Measurements from ENCODE around the gene CASQ2. TPM values are rescaled to one million over a fixed set of nuclear protein-coding genes. Genes with fewer than 3 reads are reported as not detected.

CASQ2 gene
- total and polyA plus RNA-seq, 2 donors (not counting 1 experiment from before 2014, with no cell fraction given), result not detected

- Histone ChIP-seq H3K9ac (ENCODE audit: low read length) (no peak overlapping the region), H2AFZ (ENCODE audit: insufficient read depth, low read depth, low read length, poor library complexity, severe bottlenecking) (no peak overlapping the region), H4K20me1 (ENCODE audit: control insufficient read depth, insufficient read depth, low read length, poor library complexity, severe bottlenecking) (no peaks in the 10 kb centered on the region), H3K4me1 (ENCODE audit: control insufficient read depth in 2 of 2, insufficient read depth in 2 of 2, low read length in 2 of 2) (no peaks in the 10 kb centered on the region), H3K9me3 (ENCODE audit: control extremely low read depth in 1 of 3, control insufficient read depth in 2 of 3, insufficient read depth in 1 of 3, low read length in 2 of 3) (no peaks in the 10 kb centered on the region), H3K27me3 (replicated peaks in 1 of 4; ENCODE audit: control extremely low read depth in 1 of 4, control insufficient read depth in 3 of 4, insufficient read depth in 4 of 4, low read length in 3 of 4) (peaks cover 0 to 3% (median 1%) of the 10 kb centered on the region in 4 experiments), H3K4me3 (ENCODE audit: control extremely low read depth in 1 of 5, extremely low read depth in 1 of 5, insufficient read depth in 1 of 5, low read depth in 2 of 5, low read length in 4 of 5) (no peak overlapping the region), H3K36me3 (replicated peaks in 1 of 2; ENCODE audit: control extremely low read depth in 1 of 2, control insufficient read depth in 1 of 2, extremely low read depth in 1 of 2, insufficient read depth in 2 of 2, low read length in 1 of 2) (no peaks in the 10 kb centered on the region), H3K4me2 (replicated peaks; ENCODE audit: low read depth, low read length, poor library complexity, severe bottlenecking) (no peak overlapping the region), H3K27ac (ENCODE audit: low read length in 2 of 2) (no peak overlapping the region), H3K79me2 (ENCODE audit: control insufficient read depth, insufficient read depth, low read length) (no peaks in the 10 kb centered on the region)
- H3K4me3 Mint-ChIP-seq, result no peak overlapping the region
- no peaks in the 10 kb centered on the region for H3K4me1 Mint-ChIP-seq
- intact Hi-C loops (cut with micrococcal nuclease), result no loop called here
- POLR2A ChIA-PET, result no interaction called here
- H3K27me3 Mint-ChIP-seq, result peaks cover 21% of the 10 kb centered on the region
- H3K9me3 Mint-ChIP-seq (ENCODE audit: insufficient read depth), result no peaks in the 10 kb centered on the region
- no CpG with 5 or more reads among the region's 2 CpGs for WGBS (ENCODE audit: insufficient coverage)
- no peak for TF ChIP-seq CTCF (IDR thresholded peaks at IDR 0.05)
- no peak for TF ChIP-seq EZH2 (IDR thresholded peaks at IDR 0.05; ENCODE audit: borderline replicate concordance, insufficient read depth, low read depth, low read length, poor library complexity, severe bottlenecking)
- CTCF ChIA-PET, result interaction anchor here (0.9 to 6.3 kb wide), 3 partner anchors 9 to 210 kb away, joined by 3 to 59 read pairs (median 6); no protein-coding TSS in a partner anchor
- H3K27ac Mint-ChIP-seq, result no peak overlapping the region
- ATAC-seq (ENCODE audit: low read depth), result no peak
- DNase-seq, result no peak
These were observed 41.3 kb upstream of the CASQ2 start for GRCh38 chr1:115809847-115810246.

GRCh38 chr1:115809076-115809475 lies 40.6 kb upstream of the CASQ2 start:
- ChIA-PET POLR2A (no interaction called here), CTCF (interaction anchor here (0.6 to 6.3 kb wide), 4 partner anchors 56 to 608 kb away, joined by 4 to 59 read pairs (median 4); no protein-coding TSS in a partner anchor)
- Mint-ChIP-seq H3K27ac (no peak overlapping the region), H3K4me1 (no peaks in the 10 kb centered on the region), H3K9me3 (ENCODE audit: insufficient read depth) (no peaks in the 10 kb centered on the region), H3K27me3 (peaks cover 15% of the 10 kb centered on the region), H3K4me3 (no peak overlapping the region)
- Histone ChIP-seq H3K27ac (ENCODE audit: low read length in 2 of 2) (no peak overlapping the region), H3K9me3 (ENCODE audit: control extremely low read depth in 1 of 3, control insufficient read depth in 2 of 3, insufficient read depth in 1 of 3, low read length in 2 of 3) (peaks cover 0 to 1% (median 0%) of the 10 kb centered on the region in 3 donors), H4K20me1 (ENCODE audit: control insufficient read depth, insufficient read depth, low read length, poor library complexity, severe bottlenecking) (no peaks in the 10 kb centered on the region), H3K36me3 (replicated peaks in 1 of 2; ENCODE audit: control extremely low read depth in 1 of 2, control insufficient read depth in 1 of 2, extremely low read depth in 1 of 2, insufficient read depth in 2 of 2, low read length in 1 of 2) (no peaks in the 10 kb centered on the region), H3K4me2 (replicated peaks; ENCODE audit: low read depth, low read length, poor library complexity, severe bottlenecking) (no peak overlapping the region), H3K27me3 (replicated peaks in 1 of 4; ENCODE audit: control extremely low read depth in 1 of 4, control insufficient read depth in 3 of 4, insufficient read depth in 4 of 4, low read length in 3 of 4) (peaks cover 0 to 3% (median 1%) of the 10 kb centered on the region in 4 experiments), H3K4me1 (ENCODE audit: control insufficient read depth in 2 of 2, insufficient read depth in 2 of 2, low read length in 2 of 2) (no peaks in the 10 kb centered on the region), H2AFZ (ENCODE audit: insufficient read depth, low read depth, low read length, poor library complexity, severe bottlenecking) (no peak overlapping the region), H3K4me3 (ENCODE audit: control extremely low read depth in 1 of 5, extremely low read depth in 1 of 5, insufficient read depth in 1 of 5, low read depth in 2 of 5, low read length in 4 of 5) (no peak overlapping the region), H3K9ac (ENCODE audit: low read length) (no peak overlapping the region), H3K79me2 (ENCODE audit: control insufficient read depth, insufficient read depth, low read length) (no peaks in the 10 kb centered on the region)
- no peak for TF ChIP-seq CTCF (IDR thresholded peaks at IDR 0.05)
- TF ChIP-seq EZH2 (IDR thresholded peaks at IDR 0.05; ENCODE audit: borderline replicate concordance, insufficient read depth, low read depth, low read length, poor library complexity, severe bottlenecking), result no peak
- intact Hi-C loops (cut with micrococcal nuclease), result no loop called here
- no peak for DNase-seq
- no peak for ATAC-seq (ENCODE audit: low read depth)
